22Rv1 (cell line): ENCODE results near the gene SCG5.

ENCODE experiments used
- H3K27ac ChIP-seq: fragments of 450-650 bp; 2 replicates; pipeline ENCODE4 v1.5.1; 2017
- ZFX ChIP-seq: fragments of 450-650 bp; IDR thresholded peaks from 2 replicates; pipeline ENCODE4 v1.6.1; 2017; ENCODE audit warnings: antibody characterized with exemption, borderline replicate concordance
- TF ChIP-seq, protein P1 (sequence below): fragments of 450-650 bp; IDR thresholded peaks from 2 replicates; pipeline ENCODE4 v1.5.1; 2017; ENCODE audit warnings: mild to moderate bottlenecking

Gene SCG5

DNA sequence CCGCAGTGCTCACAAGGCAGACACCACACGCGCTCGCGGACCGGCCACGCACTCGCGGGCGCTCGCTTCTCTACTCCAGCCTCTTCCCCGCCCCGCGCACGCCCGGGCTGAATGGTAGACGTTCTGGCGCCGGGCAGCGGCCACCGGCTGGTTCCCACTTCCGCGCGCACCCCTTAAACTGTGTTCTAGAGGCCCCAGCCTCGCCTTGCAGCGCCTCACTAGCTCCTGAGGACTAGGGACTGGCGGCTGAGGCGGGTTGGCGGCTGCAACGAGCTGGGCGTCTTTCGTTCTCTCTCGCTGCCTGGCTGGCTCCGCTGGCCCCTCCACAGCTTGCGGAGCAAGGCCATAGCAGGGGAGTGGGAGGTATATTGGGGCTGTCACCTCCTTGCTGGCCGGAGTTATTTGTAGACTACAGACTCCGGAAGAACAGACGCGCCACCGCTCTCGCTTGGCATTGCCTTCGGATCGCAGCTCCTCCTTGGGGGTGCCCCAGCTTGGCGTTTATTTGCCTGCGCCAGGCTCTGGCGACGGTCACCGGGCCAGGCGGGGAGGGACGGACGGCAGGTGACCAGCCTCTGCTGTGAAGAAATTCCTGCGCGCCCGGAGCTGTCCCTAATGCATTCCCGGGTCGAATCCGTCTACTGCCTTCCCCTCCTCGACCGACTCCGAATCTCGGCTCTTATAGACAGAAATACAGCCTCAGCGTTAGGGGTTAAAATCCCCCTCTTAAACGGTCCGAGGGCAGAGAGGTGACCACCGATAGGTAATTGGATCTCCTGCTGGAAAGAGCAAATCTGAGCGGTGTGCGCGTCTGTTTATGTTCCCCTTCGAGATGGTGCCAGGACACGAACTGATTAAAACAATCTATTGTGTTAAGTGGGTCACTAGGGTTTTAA lies 77.6 kb downstream of the SCG5 start:
- H3K27ac ChIP-seq = no peak overlapping the region
- TF ChIP-seq, protein P1, sequence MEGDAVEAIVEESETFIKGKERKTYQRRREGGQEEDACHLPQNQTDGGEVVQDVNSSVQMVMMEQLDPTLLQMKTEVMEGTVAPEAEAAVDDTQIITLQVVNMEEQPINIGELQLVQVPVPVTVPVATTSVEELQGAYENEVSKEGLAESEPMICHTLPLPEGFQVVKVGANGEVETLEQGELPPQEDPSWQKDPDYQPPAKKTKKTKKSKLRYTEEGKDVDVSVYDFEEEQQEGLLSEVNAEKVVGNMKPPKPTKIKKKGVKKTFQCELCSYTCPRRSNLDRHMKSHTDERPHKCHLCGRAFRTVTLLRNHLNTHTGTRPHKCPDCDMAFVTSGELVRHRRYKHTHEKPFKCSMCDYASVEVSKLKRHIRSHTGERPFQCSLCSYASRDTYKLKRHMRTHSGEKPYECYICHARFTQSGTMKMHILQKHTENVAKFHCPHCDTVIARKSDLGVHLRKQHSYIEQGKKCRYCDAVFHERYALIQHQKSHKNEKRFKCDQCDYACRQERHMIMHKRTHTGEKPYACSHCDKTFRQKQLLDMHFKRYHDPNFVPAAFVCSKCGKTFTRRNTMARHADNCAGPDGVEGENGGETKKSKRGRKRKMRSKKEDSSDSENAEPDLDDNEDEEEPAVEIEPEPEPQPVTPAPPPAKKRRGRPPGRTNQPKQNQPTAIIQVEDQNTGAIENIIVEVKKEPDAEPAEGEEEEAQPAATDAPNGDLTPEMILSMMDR = no peak
- no peak for TF ChIP-seq ZFX

DNA sequence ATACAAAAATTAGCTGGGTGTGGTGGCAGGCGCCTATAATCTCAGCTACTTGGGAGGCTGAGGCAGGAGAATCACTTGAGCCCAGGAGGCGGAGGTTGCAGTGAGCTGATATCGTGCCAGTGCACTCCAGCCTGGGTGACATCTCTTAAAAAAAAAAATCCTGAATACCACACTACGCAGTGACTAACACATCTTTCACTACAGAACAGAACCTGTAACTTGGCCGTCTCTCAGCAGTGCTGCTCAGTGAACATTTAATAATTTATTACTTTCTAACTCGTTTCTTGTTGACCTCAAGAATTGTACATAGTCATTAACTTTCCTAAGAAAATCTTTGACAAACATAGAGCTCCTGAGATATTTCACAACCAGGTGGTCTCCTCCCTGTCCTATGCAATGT lies 80.1 kb downstream of the SCG5 start:
- no peak overlapping the region for H3K27ac ChIP-seq
- TF ChIP-seq, protein P1 = no peak
- TF ChIP-seq ZFX = no peak

DNA sequence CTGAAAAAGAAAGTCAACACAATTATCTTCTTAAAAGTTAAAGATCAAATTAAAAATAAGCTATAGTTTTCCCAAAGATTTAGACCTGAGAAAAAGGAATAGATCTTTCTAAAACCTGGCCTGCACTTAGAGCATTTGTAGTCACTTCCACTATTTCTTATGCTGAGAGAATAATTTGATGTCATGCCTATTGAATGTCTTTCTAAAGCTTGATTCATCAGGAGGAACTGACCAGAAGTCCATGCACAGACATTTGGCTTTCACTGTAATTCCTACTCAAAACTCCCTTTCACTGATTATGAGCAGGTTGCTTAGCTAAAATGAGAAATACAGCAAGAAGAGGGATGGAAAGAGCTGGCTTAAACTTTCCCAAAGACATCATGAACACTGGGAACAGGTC lies 80.6 kb downstream of the SCG5 start:
- no peak for TF ChIP-seq ZFX
- TF ChIP-seq, protein P1 = no peak
- H3K27ac ChIP-seq = no peak overlapping the region

DNA sequence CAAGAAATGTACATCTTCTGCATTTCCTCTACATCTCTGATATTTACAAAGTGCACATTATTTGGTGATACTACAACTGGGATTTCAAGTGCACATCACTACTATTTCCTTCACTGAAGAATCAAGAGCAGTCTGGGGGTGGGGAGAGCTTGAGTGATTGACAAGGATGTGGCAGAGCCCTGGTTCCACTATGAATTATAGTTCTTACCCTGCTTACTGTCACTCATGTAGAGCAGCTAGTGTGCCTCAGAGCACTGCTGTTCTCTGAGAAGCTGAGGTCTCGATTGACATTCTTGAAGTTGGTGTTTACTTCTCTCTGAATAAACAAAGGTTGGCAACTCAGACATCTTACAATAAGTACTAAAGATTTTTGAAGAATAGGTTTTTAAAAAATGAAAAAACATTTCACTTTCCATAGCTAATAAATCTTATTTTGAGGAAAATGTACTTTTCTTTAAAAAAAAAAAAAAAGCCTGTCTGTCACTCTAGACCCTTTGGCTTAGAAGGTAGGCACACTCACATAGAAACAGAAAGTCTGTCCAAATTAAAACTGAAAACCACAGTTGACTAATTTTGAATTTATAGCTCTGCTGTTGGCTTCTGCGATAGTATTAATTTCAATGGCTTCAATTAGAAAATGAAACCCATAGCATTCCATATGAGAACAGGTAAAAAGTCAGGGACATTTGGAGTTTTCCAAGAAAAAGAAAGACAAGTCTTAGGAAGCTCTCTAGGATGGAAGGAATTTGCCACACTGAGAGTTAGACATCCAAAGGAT lies 81.8 kb downstream of the SCG5 start:
- no peak for TF ChIP-seq ZFX
- TF ChIP-seq, protein P1 = no peak

DNA sequence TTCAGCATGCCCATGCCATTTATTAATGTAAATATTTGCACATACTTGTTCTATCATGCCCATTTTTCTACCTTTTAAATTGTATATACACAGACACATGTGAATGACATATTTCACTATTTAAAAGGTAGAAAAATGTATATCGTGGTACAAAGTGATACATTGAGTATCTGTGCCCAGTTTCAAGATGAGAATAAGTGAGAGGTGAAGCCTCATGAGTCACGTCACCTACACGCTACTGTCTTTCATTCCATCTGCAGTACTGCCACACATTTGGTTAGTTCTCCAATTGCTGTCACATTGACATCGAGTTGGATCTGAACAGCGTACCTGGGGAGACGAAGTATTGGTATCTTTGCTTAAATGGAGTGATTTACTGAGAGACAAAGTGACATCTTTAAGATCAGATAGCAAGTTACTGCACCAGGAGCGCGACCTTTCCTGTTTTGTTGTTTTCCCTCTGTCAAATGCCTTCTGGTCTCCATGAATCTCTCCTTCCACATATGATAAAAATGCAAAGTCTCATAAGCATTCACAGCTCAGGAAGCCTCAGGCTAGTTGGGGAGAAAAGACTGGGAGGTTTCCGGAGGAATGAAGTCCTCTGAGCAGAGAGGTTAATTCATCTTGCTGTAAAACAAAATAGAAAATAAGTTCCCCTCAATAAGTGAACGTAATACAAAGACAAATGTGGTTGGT lies 88.3 kb downstream of the SCG5 start:
- H3K27ac ChIP-seq = no peak overlapping the region
- TF ChIP-seq, protein P1 = no peak
- no peak for TF ChIP-seq ZFX

More for the DNA sequence above, 81.8 kb downstream of the SCG5 start:
- H3K27ac ChIP-seq = no peak overlapping the region

DNA sequence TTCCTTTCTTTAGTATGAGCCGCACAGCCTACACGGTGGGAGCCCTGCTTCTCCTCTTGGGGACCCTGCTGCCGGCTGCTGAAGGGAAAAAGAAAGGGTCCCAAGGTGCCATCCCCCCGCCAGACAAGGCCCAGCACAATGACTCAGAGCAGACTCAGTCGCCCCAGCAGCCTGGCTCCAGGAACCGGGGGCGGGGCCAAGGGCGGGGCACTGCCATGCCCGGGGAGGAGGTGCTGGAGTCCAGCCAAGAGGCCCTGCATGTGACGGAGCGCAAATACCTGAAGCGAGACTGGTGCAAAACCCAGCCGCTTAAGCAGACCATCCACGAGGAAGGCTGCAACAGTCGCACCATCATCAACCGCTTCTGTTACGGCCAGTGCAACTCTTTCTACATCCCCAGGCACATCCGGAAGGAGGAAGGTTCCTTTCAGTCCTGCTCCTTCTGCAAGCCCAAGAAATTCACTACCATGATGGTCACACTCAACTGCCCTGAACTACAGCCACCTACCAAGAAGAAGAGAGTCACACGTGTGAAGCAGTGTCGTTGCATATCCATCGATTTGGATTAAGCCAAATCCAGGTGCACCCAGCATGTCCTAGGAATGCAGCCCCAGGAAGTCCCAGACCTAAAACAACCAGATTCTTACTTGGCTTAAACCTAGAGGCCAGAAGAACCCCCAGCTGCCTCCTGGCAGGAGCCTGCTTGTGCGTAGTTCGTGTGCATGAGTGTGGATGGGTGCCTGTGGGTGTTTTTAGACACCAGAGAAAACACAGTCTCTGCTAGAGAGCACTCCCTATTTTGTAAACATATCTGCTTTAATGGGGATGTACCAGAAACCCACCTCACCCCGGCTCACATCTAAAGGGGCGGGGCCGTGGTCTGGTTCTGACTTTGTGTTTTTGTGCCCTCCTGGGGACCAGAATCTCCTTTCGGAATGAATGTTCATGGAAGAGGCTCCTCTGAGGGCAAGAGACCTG lies 89.5 kb downstream of the SCG5 start:
- no peak overlapping the region for H3K27ac ChIP-seq
- TF ChIP-seq, protein P1 = no peak
- TF ChIP-seq ZFX = no peak
